Muscle of back (tissue), 11 donors: Measurements from ENCODE around the gene ZNF609. TPM values are rescaled to one million over a fixed set of nuclear protein-coding genes. Genes with fewer than 3 reads are reported as not detected.

Source experiments
- DNase-seq, 3 donors: peaks; one replicate each; pipeline versions ENCODE4 v3.0.0 to v3.0.0-alpha.2; 2013
- polyA plus RNA-seq, 10 donors: library from polyadenylated mRNA; unstranded; fragments of 120-200 nt; gene quantifications; one replicate each; pipeline ENCODE4 v1.2.1, GENCODE V29; 2013; ENCODE audit not compliant: insufficient read length in 10 of 10

The ZNF609 gene
- polyA plus RNA-seq, 10 donors, result 14.0 to 18.8 (median 16.1) TPM

- peak in 1 of 3 donors; percentile 39 for DNase-seq
These were observed 75.3 kb downstream of the ZNF609 start for GRCh38 chr15:64535460-64536243.

GRCh38 chr15:64536244-64536836, 76.0 kb downstream of the ZNF609 start:
- DNase-seq, result peak in 1 of 3 donors; percentile 66

GRCh38 chr15:64542091-64542490, 81.7 kb downstream of the ZNF609 start:
- DNase-seq, result peak in 2 of 3 donors; percentile 30 to 65

- DNase-seq, result no peak
These were observed 84.1 kb downstream of the ZNF609 start for GRCh38 chr15:64544450-64544849.

GRCh38 chr15:64547275-64547674, 86.9 kb downstream of the ZNF609 start:
- no peak for DNase-seq

GRCh38 chr15:64548235-64548634, 87.9 kb downstream of the ZNF609 start:
- no peak for DNase-seq

- no peak for DNase-seq
These were observed 89.5 kb downstream of the ZNF609 start for GRCh38 chr15:64549860-64550259.

- DNase-seq, result no peak
These were observed 92.0 kb downstream of the ZNF609 start for GRCh38 chr15:64552281-64552948.

- no peak for DNase-seq
These were observed 98.2 kb downstream of the ZNF609 start for GRCh38 chr15:64558460-64559179.

GRCh38 chr15:64559243-64559642, 98.9 kb downstream of the ZNF609 start:
- no peak for DNase-seq

GRCh38 chr15:64560501-64560900, 100.1 kb downstream of the ZNF609 start:
- no peak for DNase-seq

- DNase-seq, result no peak
These were observed 100.6 kb downstream of the ZNF609 start for GRCh38 chr15:64560998-64561397.

GRCh38 chr15:64562003-64562640, 101.7 kb downstream of the ZNF609 start:
- DNase-seq, result no peak

- DNase-seq, result no peak
These were observed 105.7 kb downstream of the ZNF609 start for GRCh38 chr15:64566102-64566501.

- no peak for DNase-seq
These were observed 106.5 kb downstream of the ZNF609 start for GRCh38 chr15:64566629-64567427.

- no peak for DNase-seq
These were observed 108.4 kb downstream of the ZNF609 start for GRCh38 chr15:64568765-64569164.

GRCh38 chr15:64571857-64572291, 111.5 kb downstream of the ZNF609 start:
- no peak for DNase-seq

- DNase-seq, result no peak
These were observed 112.5 kb downstream of the ZNF609 start for GRCh38 chr15:64572856-64573255.

- DNase-seq, result peak in 1 of 3 donors; percentile 22
These were observed 114.1 kb downstream of the ZNF609 start for GRCh38 chr15:64574301-64575017.
